GM21381 (cell line): ENCODE results near the gene C2CD4B.

ENCODE experiments used
- ATAC-seq: cut with Tn5 transposase; IDR thresholded peaks from one replicate; pipeline ENCODE4 v1.9.1; 2021; ENCODE audit warnings: mild to moderate bottlenecking, moderate library complexity; ENCODE audit not compliant: unreplicated experiment

The C2CD4B gene

DNA sequence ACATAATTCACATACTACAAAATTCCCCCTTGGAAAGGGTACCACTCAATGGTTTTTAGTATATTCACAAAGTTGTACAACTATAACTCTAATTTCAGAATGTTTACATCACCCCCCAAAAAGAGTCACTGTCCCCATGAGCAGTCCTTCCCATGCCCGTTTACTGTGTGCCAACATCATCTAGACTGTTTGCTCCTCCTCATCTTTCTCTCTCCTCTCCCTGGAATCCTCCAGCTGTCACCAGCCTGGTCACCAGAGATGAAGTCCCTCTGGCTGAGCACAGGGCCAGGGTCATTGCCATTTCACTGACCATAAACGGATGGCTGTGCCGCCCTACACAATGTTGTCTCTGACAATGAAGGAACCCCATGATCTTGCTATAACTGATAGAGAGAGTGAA, 45.2 kb downstream of the C2CD4B start:
- no peak for ATAC-seq

DNA sequence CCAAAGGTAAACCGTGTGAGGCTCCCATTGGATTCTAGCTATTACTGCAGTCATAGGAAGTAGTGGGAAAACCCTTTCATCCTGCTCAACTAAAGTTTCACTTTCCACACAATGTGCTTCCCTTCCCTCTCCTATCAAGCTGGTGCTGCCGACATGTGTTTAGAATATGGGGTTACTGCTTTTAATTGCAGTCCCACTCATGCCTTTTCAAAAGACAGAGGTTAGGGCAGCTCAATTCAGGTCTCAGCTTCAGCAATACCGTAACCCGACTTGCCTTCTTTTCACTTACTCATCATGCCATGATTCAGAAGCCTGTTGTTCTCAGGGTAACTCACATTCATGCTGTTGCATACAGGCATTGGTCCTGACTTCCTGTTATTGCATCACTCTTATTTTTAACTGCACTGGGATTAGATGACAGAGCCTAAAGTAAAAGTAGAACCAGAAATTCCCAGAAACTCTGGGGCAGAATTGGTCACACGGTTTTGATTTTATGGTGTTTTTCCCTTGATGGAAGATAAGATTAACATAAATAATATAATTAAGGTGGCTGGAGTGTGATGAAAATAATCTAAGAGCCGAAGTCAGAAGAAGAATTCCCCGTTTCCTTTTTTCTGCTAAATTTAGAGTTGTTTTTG, 45.7 kb downstream of the C2CD4B start:
- no peak for ATAC-seq

DNA sequence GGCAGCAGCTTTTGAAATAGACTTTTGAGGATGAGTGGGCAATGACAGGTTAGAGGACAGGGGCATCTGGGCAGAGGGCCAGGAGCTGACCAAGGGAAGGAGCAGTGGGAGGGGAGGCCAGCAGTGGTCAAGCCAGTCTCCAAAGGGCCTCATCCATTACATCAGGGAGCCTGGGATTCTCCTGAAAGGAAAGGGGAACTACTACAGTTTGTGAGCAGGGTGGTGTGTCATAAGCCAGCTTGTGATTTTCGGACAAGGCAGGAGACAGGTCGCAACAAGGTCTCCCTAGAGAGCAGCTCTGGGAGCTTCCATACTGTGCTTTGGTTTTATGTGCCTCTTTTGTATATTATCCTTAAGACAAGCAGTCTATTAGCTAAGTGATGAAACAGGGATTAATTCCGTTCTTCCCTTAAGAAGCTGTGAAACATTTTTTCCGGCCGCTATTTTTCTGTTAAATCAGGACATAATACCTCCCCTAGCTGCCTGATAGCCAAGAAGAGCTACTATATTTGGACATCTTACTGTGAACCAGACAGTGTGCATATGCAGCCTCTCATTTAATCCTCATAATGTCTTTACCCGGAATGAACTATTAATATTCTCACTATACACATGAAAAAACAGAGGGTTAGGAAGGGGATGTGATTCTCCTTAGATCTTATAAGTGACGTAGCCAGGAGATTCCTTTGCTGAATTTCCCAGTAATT, 46.4 kb downstream of the C2CD4B start:
- ATAC-seq = no peak

DNA sequence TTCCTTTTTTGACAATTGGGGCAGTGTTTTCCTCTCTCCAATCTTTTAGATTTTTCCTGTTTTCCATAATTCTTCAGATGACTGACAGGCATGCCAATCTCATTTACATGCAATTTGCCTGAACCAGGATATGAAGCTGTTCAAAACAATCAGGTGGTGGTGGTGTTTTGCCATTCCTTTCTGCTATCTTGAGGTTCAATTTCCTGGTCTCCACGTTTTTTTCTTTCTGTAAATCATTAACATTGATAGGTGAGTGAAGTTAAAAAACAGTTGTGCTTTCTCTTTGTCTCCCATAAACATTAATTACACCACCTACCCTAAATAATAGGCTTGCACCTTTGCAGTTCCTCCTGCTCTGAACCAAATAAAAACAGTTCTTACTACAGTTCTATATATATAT, 49.2 kb downstream of the C2CD4B start:
- ATAC-seq = no peak
